ENCODE data around the gene BBS5.
"Not testable (repeated sequence)": the region's sequence is repeated elsewhere in the genome, so short reads cannot be mapped to it uniquely, and the experiment has no call there.

BBS5 gene

DNA sequence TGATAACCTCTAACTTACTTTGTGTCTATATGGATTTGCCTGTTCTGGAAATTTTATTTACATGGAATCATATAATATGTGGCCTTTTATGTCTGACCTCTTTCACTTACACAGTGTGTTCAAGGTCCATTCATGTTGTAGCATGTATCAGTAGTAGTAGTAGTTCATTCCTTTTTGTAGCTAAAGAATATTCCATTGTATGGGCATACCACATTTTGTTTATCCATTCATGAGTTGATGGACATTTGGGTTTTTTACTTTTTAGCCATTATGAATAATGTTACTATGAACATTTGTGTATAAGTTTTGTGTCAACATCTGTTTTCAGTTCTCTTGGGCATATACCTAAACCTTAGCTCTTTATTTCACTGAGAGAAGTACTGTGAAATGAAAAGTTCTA, 11.5 kb downstream of the BBS5 start:
- DNase-seq = no peak

DNA sequence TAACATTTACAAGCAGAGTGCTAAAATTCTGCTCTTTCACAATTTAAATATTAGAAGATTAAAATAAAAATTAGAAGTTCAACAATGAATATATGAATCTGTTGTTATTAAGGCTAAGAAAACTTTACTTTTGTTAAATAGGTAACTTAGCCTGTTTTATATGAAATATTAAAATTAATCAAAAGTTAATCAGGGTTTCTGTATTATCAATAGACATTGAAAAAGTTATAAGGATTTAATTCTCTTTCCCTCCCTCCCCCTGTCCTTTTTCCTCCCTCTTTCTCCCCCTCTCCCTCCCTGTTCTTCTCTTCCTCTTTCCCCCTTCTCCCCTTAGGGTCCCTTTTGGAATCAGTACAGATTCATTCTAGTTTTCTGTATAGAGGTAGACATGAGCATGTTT, 12.1 kb downstream of the BBS5 start:
- no peak for DNase-seq

GRCh38 chr2:169493360-169493759, 14.1 kb downstream of the BBS5 start:
- no peak for DNase-seq

DNA sequence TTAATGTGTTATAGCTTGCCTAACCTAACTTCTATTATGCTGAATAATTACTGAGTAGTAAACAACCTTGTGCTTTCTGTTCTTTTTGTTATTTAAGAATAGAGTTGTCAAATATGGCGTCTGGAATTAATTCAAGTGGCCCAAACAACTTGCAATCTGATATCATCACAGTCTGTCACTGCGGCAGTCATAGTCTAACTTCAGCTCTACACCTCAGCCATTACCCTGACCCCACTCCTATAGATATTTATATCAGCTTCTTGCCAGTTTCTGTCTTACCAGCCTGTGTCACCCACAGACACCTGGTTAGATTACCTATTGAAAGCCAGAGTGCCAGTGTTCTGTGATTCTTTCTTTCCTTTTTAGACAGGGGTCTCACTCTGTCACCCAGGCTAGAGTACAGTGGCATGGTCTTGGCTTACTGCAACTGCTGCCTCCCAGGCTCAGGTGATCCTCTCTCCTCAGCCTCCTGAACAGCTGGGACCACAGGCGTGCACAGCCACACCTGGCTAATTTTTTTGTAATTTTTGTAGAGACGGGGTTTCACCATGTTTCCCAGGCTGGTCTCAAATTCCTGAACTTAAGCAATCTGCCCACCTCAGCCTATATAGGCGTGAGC, 16.1 kb downstream of the BBS5 start:
- no peak for DNase-seq

DNA sequence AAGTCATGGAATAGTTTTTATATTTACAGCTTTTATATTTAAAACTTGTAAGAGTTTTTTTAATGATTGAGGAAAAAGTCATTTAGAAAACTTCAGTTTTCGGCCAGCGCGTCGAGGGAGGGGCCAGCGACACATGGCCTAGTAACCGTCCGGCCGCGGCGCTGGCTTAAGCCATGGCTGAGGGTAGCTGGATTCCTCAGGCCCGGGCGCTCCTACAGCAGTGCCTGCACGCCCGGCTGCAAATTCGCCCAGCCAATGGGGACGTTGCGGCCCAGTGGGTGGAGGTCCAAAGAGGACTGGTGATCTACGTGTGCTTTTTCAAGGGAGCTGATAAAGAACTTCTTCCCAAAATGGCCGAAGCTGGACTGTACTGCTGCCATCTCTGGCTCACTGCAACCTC, 25.4 kb downstream of the BBS5 start:
- DNase-seq = no peak

GRCh38 chr2:169507698-169508097, 28.4 kb downstream of the BBS5 start:
- no peak for DNase-seq

GRCh38 chr2:169509298-169509885, 30.1 kb downstream of the BBS5 start, which contains the start of gene KLHL41:
KLHL41 (plus strand) TSS chr2:169509702; CDS start chr2:169509779, 77 bp downstream.
- DNase-seq = no peak

DNA sequence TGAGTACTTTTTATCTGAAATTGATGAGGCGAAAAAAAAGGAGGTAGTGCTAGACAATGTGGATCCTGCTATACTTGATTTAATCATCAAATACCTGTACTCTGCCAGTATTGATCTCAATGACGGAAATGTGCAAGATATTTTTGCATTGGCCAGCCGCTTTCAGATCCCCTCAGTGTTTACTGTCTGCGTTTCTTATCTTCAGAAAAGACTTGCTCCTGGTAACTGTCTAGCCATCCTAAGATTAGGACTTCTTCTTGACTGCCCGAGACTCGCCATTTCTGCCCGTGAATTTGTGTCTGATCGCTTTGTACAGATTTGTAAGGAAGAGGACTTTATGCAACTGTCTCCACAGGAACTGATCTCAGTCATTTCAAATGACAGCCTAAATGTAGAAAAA, 30.7 kb downstream of the BBS5 start:
- DNase-seq = no peak

DNA sequence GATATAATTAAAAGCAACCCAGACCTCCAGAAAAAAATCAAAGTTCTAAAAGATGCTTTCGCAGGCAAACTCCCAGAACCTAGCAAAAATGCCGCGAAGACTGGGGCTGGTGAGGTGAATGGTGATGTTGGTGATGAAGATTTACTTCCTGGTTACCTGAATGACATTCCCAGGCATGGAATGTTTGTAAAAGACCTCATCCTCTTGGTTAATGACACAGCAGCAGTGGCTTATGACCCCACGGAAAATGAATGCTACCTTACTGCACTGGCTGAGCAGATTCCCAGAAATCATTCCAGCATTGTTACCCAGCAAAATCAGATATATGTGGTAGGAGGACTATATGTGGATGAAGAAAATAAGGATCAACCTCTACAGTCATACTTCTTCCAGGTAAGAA, 31.2 kb downstream of the BBS5 start:
- DNase-seq = no peak

GRCh38 chr2:169511818-169512217, 32.5 kb downstream of the BBS5 start:
- DNase-seq = no peak

DNA sequence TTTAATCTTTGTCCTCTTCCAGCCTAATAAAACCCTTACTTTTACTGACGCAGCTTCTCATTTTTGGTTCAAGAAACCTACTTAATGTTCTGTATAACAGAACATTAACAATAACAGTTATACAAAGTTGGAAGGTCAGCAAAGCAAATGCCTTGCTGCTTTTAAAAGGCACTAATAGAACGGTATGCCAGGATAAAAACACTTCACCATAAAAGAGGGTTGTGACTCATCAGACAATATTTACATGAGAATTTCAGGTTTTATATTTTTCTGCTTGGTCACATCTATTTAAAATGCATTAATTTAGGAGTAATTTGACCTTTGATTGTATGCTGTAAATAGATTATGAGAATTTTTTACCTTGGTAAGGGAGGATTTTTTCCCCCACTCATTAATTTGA, 33.2 kb downstream of the BBS5 start:
- DNase-seq = no peak

DNA sequence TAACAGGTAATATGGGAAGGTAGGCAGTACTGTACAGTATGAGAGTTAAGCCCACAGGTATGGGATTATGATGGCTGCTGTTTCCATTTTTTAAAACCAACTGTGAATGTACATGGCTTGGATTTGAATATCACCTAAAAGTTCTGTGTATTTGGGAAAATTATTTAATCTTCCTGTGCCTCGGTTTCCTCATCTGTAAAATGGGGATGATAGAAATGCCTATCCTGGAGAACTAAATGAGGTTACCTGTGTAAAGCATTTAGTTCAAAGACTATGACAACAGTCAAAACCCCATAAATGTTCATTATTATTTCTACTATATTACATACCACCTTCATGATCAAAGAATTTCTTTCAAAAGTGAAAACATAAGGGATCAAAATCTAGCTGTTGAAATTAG, 33.8 kb downstream of the BBS5 start:
- no peak for DNase-seq

DNA sequence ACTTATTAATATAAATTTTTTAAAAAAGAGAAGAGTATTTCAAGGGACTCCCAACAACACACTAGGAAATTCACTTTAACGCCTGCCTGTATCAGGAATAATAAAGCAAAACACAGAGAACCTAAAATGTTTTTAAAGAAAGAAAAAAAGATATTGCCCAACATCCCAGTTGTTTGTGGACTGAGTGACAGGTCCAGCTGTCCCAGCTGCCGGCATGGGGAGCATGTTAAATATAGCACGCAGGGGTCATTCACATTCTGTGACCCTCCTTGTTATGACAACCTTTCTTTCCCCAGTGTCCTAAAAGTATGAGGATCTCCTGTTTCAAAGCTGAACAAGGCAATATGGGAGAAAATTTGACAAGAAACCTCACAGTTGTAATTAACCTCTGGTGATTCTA, 34.6 kb downstream of the BBS5 start:
- no peak for DNase-seq

- DNase-seq = not testable (repeated sequence)
These were observed 35.5 kb downstream of the BBS5 start for GRCh38 chr2:169514758-169515157.

DNA sequence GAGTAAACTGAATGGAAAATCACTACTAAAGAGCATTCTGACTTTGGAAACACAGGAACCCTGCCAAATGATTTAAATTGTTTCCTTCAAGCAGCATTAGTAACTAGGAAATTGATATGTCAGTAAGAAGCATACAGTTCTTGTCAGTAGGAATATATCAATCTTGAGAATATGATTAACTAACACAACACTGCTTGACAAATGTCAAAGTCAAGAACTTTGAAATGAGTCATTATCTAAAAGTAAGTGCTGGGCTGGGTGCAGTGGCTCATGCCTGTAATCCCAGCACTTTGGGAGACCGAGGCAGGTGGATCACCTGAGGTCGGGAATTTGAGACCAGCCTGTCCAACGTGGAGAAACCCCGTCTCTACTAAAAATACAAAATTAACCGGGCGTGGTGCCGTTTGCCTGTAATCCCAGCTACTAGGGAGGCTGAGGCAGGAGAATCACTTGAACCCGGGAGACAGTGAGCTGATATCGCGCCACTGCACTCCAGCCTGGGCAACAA, 37.2 kb downstream of the BBS5 start:
- DNase-seq = not testable (repeated sequence)

GRCh38 chr2:169520896-169521295, 41.6 kb downstream of the BBS5 start:
- no peak for DNase-seq

DNA sequence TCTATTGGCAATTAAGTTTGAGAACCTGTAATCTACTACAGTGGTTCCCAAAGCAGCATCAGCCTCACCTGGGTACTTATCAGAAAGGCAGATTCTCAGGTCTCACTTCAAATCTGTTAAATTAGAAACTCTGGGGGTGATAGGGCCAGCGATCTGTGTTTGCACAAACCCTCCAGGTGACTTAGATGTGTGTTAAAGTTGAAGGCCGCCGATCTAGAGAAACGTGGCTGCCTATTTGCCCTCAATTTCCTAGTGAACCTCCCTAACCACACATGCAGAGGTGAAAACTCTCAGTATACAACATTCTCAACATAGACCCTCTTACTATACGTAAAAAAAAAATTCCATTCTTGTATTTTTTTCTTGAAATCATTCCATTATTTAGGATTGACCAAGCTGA, 44.4 kb downstream of the BBS5 start:
- DNase-seq = no peak

DNA sequence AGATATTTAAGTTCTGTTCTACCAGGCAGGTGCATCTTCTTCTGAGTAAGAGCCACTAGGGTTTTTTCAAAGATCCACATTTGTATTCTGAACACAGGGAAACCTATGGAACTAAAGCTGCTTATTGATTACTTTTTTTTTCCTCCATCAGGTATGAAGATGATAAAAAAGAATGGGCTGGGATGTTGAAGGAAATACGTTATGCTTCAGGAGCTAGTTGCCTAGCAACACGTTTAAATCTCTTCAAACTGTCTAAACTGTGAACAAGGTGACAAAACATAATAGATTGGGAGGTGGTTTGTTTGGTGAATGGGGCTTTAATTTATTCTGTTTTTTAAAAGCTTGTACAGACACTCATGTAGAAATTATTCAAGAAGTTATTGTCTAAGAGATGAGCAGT, 46.1 kb downstream of the BBS5 start:
- DNase-seq = no peak

- no peak for DNase-seq
These were observed 47.2 kb downstream of the BBS5 start for GRCh38 chr2:169526451-169526850.

GRCh38 chr2:169528271-169528701, 49.0 kb downstream of the BBS5 start:
- DNase-seq = peak; percentile 70 to 73

DNA sequence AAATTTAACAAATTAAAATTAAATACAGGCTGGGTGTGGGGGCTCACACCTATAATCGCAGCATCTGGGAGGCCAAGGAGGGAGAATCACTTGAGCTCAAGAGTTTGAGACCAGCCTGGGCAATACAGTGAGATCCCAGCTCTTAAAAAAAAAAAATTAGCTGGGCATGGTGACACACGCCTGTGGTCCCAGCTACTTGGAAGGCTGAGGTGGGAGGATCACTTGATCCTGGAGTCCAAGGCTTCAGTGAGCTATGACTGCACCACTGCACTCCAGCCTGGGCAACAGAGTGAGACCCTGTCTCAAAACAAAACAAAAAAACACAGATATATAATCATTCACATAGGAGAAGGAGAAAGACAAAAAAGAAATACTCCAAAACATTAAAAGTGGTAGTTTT, 60.2 kb downstream of the BBS5 start:
- not testable (repeated sequence) for DNase-seq

DNA sequence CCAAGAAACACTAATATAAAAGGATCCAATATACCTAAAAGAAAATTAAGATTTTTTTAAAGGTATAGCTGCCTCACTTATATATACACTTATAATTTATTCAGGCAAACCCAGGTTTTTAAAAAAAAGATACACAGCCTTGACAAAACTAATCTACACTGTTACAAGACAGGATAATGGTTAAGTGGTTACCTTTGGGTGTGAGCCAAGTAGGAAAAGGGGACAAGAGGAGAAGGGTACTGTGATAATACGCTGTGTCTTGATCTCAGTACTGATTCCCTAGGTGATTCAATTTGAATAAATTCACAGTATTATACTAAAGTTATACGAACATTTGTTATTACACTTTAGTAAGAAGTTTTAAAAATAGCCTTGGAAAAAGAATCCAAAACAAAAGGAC, 60.9 kb downstream of the BBS5 start:
- DNase-seq = no peak

DNA sequence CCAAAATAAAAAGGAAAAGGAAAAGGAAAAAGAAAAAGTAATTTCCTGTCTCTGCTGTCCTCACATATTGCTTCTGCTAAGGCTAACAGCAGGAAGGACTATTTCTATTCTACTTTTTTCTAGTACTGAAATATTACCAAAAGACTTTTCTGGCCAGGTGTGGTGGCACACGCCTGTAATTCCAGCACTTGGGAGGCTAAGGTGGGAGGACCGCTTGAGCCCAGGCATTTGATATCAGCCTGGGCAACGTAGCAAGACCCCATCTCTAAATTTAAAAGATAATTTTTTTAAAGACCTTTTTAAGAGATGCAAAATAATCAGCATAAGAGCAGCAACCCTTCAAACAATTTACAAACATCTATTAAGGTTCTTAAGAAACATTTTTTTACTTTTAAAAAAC, 63.1 kb downstream of the BBS5 start:
- no peak for DNase-seq

GRCh38 chr2:169546756-169547155, 67.5 kb downstream of the BBS5 start:
- DNase-seq = no peak

Measured in activated CD4-positive, alpha-beta T cell treated with anti-CD3 and anti-CD28 coated beads, Interleukin-2, amount 50 U/mL, for 4 hours (primary cell).